22Rv1 (cell line): Measurements from ENCODE around the gene COL5A1.

ENCODE experiments used
- CTCF ChIP-seq: fragments of 450-650 bp; IDR thresholded peaks from 2 replicates; pipeline ENCODE4 v1.5.1; 2017; ENCODE audit warnings: mild to moderate bottlenecking
- ZFX ChIP-seq: fragments of 450-650 bp; IDR thresholded peaks from 2 replicates; pipeline ENCODE4 v1.6.1; 2017; ENCODE audit warnings: antibody characterized with exemption, borderline replicate concordance

- no peak for TF ChIP-seq CTCF
- TF ChIP-seq ZFX: no peak
Measured at GRCh38 chr9:134820901-134821300, 179.3 kb downstream of the COL5A1 start.
